ENCODE measurements around the gene NELL2.

NELL2 gene

DNA sequence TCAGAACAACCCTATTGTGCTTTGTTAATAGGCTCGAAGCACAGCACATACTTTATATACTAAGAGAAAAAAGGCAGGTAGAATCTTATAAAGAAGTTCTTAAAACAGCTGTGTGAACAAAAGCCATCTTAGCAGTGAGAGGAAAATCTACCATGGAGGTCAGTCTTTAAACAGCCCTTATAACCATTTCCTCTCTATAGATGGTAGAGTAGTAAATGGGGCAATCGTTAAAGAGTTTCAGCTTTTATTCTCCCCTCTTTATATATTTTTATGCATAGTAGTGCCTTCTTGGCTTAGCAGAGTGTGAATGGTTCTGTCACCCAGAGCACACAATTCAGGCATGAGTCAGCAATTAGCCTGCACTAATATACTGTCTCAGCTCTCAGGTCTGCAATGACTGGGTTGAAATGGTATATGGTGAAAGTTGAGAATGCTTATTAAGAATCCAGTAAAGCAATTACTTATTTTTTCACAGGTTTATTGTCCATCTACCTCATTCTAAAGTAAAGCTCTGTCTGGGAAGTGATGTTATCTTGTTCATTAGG lies 305.0 kb downstream of the NELL2 start:
- Histone ChIP-seq H3K4me3 (ENCODE audit: low read depth, low read length) (no peak overlapping the region), H3K27ac (ENCODE audit: low read depth, low read length) (no peak overlapping the region), H2AFZ (ENCODE audit: insufficient read depth, low read length, poor library complexity) (no peak overlapping the region), H3K36me3 (ENCODE audit: control insufficient read depth in 1 of 2, insufficient read depth in 2 of 2, low read length in 2 of 2) (no peaks in the 10 kb centered on the region), H3K14ac (ENCODE audit: low read length) (no peak overlapping the region), H3K4me2 (ENCODE audit: low read length) (no peak overlapping the region), H3K18ac (ENCODE audit: low read length) (no peak overlapping the region), H4K8ac (ENCODE audit: low read depth, low read length) (no peak overlapping the region), H3K79me1 (ENCODE audit: low read length) (no peaks in the 10 kb centered on the region), H3K79me2 (ENCODE audit: control insufficient read depth, insufficient read depth, low read length, poor library complexity) (no peaks in the 10 kb centered on the region), H3K27me3 (ENCODE audit: insufficient read depth, low read length) (no peaks in the 10 kb centered on the region), H4K12ac (ENCODE audit: low read depth, low read length) (no peak overlapping the region), H3K9me3 (ENCODE audit: insufficient read depth, low read depth, low read length) (no peaks in the 10 kb centered on the region), H3K9ac (ENCODE audit: low read length) (no peak overlapping the region), H3K4me1 (ENCODE audit: control insufficient read depth in 1 of 2, insufficient read depth in 2 of 2, low read length in 2 of 2) (no peaks in the 10 kb centered on the region), H2AK5ac (ENCODE audit: low read length) (no peak overlapping the region), H3K4ac (ENCODE audit: low read depth, low read length) (no peak overlapping the region), H2BK5ac (ENCODE audit: low read depth, low read length, poor library complexity) (no peak overlapping the region), H3K23ac (ENCODE audit: low read length) (no peak overlapping the region), H2BK120ac (ENCODE audit: insufficient read depth, low read length, poor library complexity) (no peak overlapping the region), H4K91ac (ENCODE audit: low read depth, low read length) (no peak overlapping the region), H2BK12ac (ENCODE audit: low read length) (no peak overlapping the region)
- no CpG with 5 or more reads among the region's 2 CpGs for WGBS (ENCODE audit: extremely low coverage, insufficient coverage, insufficient read length)
- no peak for DNase-seq

DNA sequence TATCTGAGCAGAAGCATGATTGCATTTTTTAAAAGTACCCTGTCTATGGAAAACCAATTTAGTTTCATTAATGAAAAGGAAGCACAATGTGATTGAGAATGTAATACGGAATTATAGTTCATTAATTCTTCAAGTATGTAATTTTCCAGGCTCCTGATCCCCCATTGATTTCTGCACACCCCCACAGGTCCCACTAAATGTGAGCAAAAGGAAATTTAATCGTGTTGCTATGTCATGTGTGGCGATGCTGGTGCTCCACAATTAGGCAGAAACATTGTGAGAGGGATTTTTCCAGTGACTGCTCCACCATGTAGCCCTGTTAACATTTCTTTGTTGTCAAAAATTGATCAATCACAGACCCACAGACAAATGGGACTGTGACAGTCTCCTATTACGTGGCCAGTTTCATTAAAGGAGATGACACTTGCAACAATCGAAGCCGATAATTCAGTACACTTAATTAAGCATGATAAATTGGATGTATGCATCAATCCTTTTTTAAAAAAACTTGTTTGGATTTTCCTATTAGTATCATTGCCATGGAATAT lies 306.0 kb downstream of the NELL2 start:
- Histone ChIP-seq H2BK5ac (ENCODE audit: low read depth, low read length, poor library complexity) (no peak overlapping the region), H3K14ac (ENCODE audit: low read length) (no peak overlapping the region), H3K4ac (ENCODE audit: low read depth, low read length) (no peak overlapping the region), H3K18ac (ENCODE audit: low read length) (no peak overlapping the region), H3K27me3 (ENCODE audit: insufficient read depth, low read length) (no peaks in the 10 kb centered on the region), H3K4me3 (ENCODE audit: low read depth, low read length) (no peak overlapping the region), H2BK12ac (ENCODE audit: low read length) (no peak overlapping the region), H3K4me2 (ENCODE audit: low read length) (no peak overlapping the region), H4K12ac (ENCODE audit: low read depth, low read length) (no peak overlapping the region), H3K79me2 (ENCODE audit: control insufficient read depth, insufficient read depth, low read length, poor library complexity) (no peaks in the 10 kb centered on the region), H3K9me3 (ENCODE audit: insufficient read depth, low read depth, low read length) (no peaks in the 10 kb centered on the region), H2BK120ac (ENCODE audit: insufficient read depth, low read length, poor library complexity) (no peak overlapping the region), H4K91ac (ENCODE audit: low read depth, low read length) (no peak overlapping the region), H3K27ac (ENCODE audit: low read depth, low read length) (no peak overlapping the region), H3K4me1 (ENCODE audit: control insufficient read depth in 1 of 2, insufficient read depth in 2 of 2, low read length in 2 of 2) (no peaks in the 10 kb centered on the region), H3K23ac (ENCODE audit: low read length) (no peak overlapping the region), H3K36me3 (ENCODE audit: control insufficient read depth in 1 of 2, insufficient read depth in 2 of 2, low read length in 2 of 2) (no peaks in the 10 kb centered on the region), H4K8ac (ENCODE audit: low read depth, low read length) (no peak overlapping the region), H3K9ac (ENCODE audit: low read length) (no peak overlapping the region), H2AK5ac (ENCODE audit: low read length) (no peak overlapping the region), H2AFZ (ENCODE audit: insufficient read depth, low read length, poor library complexity) (no peak overlapping the region), H3K79me1 (ENCODE audit: low read length) (no peaks in the 10 kb centered on the region)
- no peak for DNase-seq
- WGBS (ENCODE audit: extremely low coverage, insufficient coverage, insufficient read length) = no CpG with 5 or more reads among the region's 6 CpGs

DNA sequence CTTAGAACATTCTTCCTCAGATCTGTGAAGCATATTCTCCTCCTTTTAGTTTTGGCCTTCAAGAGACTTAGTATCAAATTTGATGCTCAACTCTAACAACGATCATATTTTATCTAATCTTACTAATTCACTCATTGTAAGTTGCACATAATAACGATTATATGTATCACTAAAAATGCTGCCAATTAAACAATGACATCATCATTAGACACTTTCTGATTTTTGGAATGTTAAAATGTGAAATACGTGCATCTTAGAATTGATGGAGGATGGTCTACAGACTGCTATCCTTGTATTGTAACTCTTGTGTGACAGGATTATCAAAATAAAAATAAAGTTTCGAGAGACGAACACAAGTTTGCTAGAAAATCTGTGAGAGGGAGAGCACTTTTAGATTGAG lies 311.0 kb downstream of the NELL2 start:
- Histone ChIP-seq H3K27ac (ENCODE audit: low read depth, low read length) (no peak overlapping the region), H2BK5ac (ENCODE audit: low read depth, low read length, poor library complexity) (no peak overlapping the region), H3K27me3 (ENCODE audit: insufficient read depth, low read length) (no peaks in the 10 kb centered on the region), H3K4ac (ENCODE audit: low read depth, low read length) (no peak overlapping the region), H4K8ac (ENCODE audit: low read depth, low read length) (no peak overlapping the region), H2BK12ac (ENCODE audit: low read length) (no peak overlapping the region), H3K79me2 (ENCODE audit: control insufficient read depth, insufficient read depth, low read length, poor library complexity) (no peaks in the 10 kb centered on the region), H4K91ac (ENCODE audit: low read depth, low read length) (no peak overlapping the region), H4K12ac (ENCODE audit: low read depth, low read length) (no peak overlapping the region), H3K23ac (ENCODE audit: low read length) (no peak overlapping the region), H2BK120ac (ENCODE audit: insufficient read depth, low read length, poor library complexity) (no peak overlapping the region), H3K4me1 (ENCODE audit: control insufficient read depth in 1 of 2, insufficient read depth in 2 of 2, low read length in 2 of 2) (no peaks in the 10 kb centered on the region), H3K4me3 (ENCODE audit: low read depth, low read length) (no peak overlapping the region), H2AFZ (ENCODE audit: insufficient read depth, low read length, poor library complexity) (no peak overlapping the region), H2AK5ac (ENCODE audit: low read length) (no peak overlapping the region), H3K14ac (ENCODE audit: low read length) (no peak overlapping the region), H3K9me3 (ENCODE audit: insufficient read depth, low read depth, low read length) (no peaks in the 10 kb centered on the region), H3K79me1 (ENCODE audit: low read length) (no peaks in the 10 kb centered on the region), H3K18ac (ENCODE audit: low read length) (no peak overlapping the region), H3K4me2 (ENCODE audit: low read length) (no peak overlapping the region), H3K9ac (ENCODE audit: low read length) (no peak overlapping the region), H3K36me3 (ENCODE audit: control insufficient read depth in 1 of 2, insufficient read depth in 2 of 2, low read length in 2 of 2) (no peaks in the 10 kb centered on the region)
- no peak for DNase-seq
- WGBS (ENCODE audit: extremely low coverage, insufficient coverage, insufficient read length) = 100% methylated on average over 2 of the region's 5 CpGs

DNA sequence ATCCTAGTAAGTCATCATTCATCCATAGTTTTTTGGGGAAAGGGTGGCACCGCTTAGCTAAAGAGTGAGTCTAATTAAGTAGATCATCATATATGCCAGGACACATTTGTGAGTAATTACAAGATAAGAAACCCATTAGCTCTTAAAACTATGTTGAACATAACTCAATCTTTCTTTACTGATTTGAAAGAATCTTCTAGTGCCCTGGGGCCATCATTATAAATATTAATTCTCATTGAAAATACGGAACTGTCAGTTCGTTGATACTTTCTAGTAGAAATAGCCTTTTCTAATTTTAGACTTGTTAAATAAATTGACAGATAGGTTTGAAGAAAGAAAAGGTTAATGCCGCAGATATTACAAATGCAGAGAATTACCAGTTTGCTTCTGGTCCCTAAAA lies 312.6 kb downstream of the NELL2 start:
- Histone ChIP-seq H3K4me1 (ENCODE audit: control insufficient read depth in 1 of 2, insufficient read depth in 2 of 2, low read length in 2 of 2) (no peaks in the 10 kb centered on the region), H3K4me3 (ENCODE audit: low read depth, low read length) (no peak overlapping the region), H3K79me2 (ENCODE audit: control insufficient read depth, insufficient read depth, low read length, poor library complexity) (no peaks in the 10 kb centered on the region), H3K36me3 (ENCODE audit: control insufficient read depth in 1 of 2, insufficient read depth in 2 of 2, low read length in 2 of 2) (no peaks in the 10 kb centered on the region), H3K23ac (ENCODE audit: low read length) (no peak overlapping the region), H2BK12ac (ENCODE audit: low read length) (no peak overlapping the region), H2BK120ac (ENCODE audit: insufficient read depth, low read length, poor library complexity) (no peak overlapping the region), H3K18ac (ENCODE audit: low read length) (no peak overlapping the region), H3K9ac (ENCODE audit: low read length) (no peak overlapping the region), H4K8ac (ENCODE audit: low read depth, low read length) (no peak overlapping the region), H2AFZ (ENCODE audit: insufficient read depth, low read length, poor library complexity) (no peak overlapping the region), H3K4me2 (ENCODE audit: low read length) (no peak overlapping the region), H3K27me3 (ENCODE audit: insufficient read depth, low read length) (no peaks in the 10 kb centered on the region), H3K14ac (ENCODE audit: low read length) (no peak overlapping the region), H2AK5ac (ENCODE audit: low read length) (no peak overlapping the region), H4K91ac (ENCODE audit: low read depth, low read length) (no peak overlapping the region), H3K79me1 (ENCODE audit: low read length) (no peaks in the 10 kb centered on the region), H2BK5ac (ENCODE audit: low read depth, low read length, poor library complexity) (no peak overlapping the region), H3K4ac (ENCODE audit: low read depth, low read length) (no peak overlapping the region), H3K9me3 (ENCODE audit: insufficient read depth, low read depth, low read length) (no peaks in the 10 kb centered on the region), H4K12ac (ENCODE audit: low read depth, low read length) (no peak overlapping the region), H3K27ac (ENCODE audit: low read depth, low read length) (no peak overlapping the region)
- WGBS (ENCODE audit: extremely low coverage, insufficient coverage, insufficient read length) = no CpG with 5 or more reads among the region's 4 CpGs
- DNase-seq = no peak

All from trophoblast cell (in vitro differentiated cells and primary cell).